CD4-positive, alpha-beta T cell treated with Interferon alpha-2 for 1 hour (primary cell): ENCODE data around the gene FRMD1.

Source experiments
- DNase-seq, 2 donors: peaks; one replicate each; pipeline ENCODE4 v3.0.0-alpha.2; 2020 to 2022

The FRMD1 gene

GRCh38 chr6:168021581-168021980 is 57.4 kb downstream of the FRMD1 start:
- DNase-seq = no peak

GRCh38 chr6:168020242-168020641 is 58.8 kb downstream of the FRMD1 start:
- DNase-seq = no peak

- DNase-seq = no peak
These were observed 60.3 kb downstream of the FRMD1 start for GRCh38 chr6:168018664-168019063.

GRCh38 chr6:168017629-168018028 is 61.4 kb downstream of the FRMD1 start:
- DNase-seq = no peak

- no peak for DNase-seq
These were observed 62.1 kb downstream of the FRMD1 start for GRCh38 chr6:168016721-168017525.

- DNase-seq = no peak
These were observed 62.8 kb downstream of the FRMD1 start for GRCh38 chr6:168016176-168016620.

GRCh38 chr6:168015482-168016175 is 63.4 kb downstream of the FRMD1 start:
- no peak for DNase-seq

GRCh38 chr6:168015009-168015408 is 64.0 kb downstream of the FRMD1 start:
- no peak for DNase-seq

GRCh38 chr6:168014428-168014827 is 64.6 kb downstream of the FRMD1 start:
- DNase-seq = no peak

- no peak for DNase-seq
These were observed 65.6 kb downstream of the FRMD1 start for GRCh38 chr6:168013250-168013915.

- DNase-seq = no peak
These were observed 66.4 kb downstream of the FRMD1 start for GRCh38 chr6:168012431-168013249.

GRCh38 chr6:168011291-168011690 is 67.7 kb downstream of the FRMD1 start:
- no peak for DNase-seq

GRCh38 chr6:168009331-168009730 is 69.7 kb downstream of the FRMD1 start:
- no peak for DNase-seq

- no peak for DNase-seq
These were observed 71.2 kb downstream of the FRMD1 start for GRCh38 chr6:168007592-168008338.

- DNase-seq = no peak
These were observed 73.2 kb downstream of the FRMD1 start for GRCh38 chr6:168005796-168006195.

- DNase-seq = no peak
These were observed 74.1 kb downstream of the FRMD1 start for GRCh38 chr6:168004945-168005344.

- no peak for DNase-seq
These were observed 75.0 kb downstream of the FRMD1 start for GRCh38 chr6:168004023-168004422.
